GM19351 (cell line): ENCODE data around the gene DPH7.
"Not testable (repeated sequence)": the region's sequence is repeated elsewhere in the genome, so short reads cannot be mapped to it uniquely, and the experiment has no call there.

Source experiments
- ATAC-seq: cut with Tn5 transposase; IDR thresholded peaks from one replicate; pipeline ENCODE4 v1.9.1; 2021; ENCODE audit warnings: mild to moderate bottlenecking, moderate library complexity; ENCODE audit not compliant: unreplicated experiment

DPH7 gene

DNA sequence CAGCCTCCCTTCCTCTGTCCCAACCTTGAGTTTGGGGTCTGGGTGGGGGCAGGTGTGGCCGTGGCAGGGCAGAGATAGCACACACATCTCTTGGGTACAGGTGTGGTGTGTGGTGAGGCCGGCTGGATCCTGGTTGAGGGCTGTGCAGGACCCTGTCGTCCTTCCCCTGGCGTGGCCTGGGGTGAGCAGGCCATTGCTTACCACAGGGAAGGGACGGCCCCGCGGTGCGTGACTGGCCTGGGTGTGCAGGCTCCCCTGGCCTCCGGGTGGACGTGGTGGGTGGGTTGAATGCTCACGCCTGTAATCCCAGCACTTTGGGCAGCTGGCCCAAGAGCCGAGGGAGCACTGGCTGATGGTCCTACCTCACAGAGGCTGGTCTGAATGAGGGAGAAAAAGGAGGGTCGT is 28.0 kb upstream of the DPH7 start:
- no peak for ATAC-seq

DNA sequence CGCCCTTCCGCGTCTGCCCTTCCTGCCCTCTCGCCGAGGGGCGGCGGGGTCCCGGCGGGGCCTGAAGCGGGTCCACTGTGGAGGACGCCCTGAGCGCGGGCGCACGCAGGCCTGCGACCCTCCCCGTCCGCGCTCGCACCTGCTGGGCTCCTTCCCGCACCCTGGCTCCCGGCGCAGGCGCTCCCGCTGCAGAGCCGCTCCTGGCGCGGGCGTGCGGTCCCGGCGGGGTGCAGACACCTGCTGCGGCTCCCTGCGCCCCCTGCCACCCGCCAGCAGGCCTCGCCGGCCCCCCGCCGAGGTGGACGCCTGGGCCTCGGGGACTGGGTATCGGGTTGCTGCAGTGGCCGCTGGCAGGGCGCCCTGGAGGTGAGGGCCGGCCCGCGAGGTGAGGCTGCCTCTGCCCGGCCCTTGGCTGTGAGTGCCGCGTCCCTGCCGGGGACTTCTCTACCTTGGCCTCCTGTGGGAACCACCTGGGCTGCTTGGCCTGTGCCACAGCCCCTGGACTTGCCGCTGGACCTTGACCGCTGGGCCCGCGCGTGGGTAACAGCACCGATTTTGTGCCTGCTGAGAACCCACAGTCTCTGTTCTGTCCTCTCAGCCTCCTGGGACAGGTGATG is 27.4 kb upstream of the DPH7 start:
- peak; percentile 16 for ATAC-seq

DNA sequence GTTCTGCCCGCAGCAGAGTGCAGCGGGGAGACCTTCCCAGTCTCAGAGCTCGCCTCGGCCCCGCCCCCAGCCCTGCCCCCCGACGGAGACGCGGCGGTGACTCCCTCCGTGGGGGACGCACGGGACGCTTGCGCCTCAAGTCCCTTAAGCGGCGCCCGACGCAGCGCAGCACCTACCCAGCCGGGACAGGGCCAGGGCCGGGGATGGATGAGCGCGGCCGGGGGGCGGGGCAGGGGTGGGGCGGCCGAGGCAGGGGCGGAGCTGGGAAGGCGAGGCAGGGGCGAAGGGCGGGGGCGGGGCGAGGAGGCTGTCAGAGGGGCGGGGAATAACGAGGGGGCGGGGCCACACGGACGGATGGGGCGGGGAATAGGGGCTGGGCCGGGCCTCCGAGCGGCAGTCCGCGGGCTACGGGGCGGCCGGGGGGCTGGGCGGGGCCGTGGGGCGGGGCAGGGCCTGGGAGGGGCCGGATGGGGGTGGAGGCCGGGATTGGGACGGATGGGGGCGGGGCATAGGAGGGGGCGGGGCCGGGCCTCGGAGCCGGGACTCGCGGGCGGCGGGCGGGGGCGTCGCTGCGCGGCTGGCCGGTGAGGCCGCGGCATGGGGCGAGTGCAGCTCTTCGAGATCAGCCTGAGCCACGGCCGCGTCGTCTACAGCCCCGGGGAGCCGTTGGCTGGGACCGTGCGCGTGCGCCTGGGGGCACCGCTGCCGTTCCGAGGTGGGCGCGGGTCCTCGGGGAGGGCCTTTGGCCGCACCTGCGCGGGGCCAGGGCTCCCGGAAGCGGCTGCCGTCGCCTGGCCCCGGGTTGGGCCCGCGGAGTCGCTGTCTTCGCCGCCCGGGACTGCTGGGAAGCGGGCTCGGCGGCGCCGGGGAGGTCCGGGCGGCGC is 26.6 kb upstream of the DPH7 start, which contains the start of gene ARRDC1:
Gene ARRDC1 (plus strand): TSS at position 566 of the 884 bp plus-strand sequence. CDS start 32 bp downstream, at position 598.
- ATAC-seq = peak; percentile 76

DNA sequence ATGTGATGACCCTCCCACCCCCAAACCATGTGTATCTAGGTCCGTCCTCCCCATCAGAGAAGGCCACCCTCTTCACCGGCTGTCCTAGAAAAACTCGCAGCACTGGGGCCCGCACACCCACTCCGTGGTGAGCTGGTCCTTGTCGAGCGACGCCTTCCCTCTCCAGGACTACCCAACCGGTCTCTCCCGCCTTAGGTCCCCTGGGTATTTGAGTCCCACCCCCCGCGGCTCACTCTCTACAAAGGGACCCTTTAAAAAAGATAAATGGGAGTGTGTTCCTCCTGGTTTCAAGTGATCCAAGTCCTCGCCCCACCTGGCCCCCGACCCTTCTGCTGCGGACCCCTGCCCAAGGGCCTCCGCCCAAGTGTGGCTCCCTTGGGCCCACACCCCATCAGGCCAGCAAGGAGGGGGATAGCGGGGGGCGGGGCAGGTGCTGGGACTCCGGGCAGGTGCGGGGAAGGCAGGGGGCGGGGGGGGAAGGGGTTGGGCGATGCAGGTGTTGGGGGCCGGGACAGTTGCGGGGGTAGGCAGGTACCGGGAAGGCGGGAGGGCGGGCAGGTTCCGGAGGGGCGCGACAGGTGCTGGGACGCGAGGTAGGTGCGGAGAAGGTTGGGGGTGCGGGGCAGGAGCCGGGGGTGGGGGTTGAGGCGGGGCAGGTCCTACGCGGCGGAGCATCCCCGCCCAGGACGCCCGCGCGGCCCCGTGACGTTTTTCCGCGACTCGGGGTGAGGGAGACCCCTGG is 25.8 kb upstream of the DPH7 start:
- no peak for ATAC-seq

DNA sequence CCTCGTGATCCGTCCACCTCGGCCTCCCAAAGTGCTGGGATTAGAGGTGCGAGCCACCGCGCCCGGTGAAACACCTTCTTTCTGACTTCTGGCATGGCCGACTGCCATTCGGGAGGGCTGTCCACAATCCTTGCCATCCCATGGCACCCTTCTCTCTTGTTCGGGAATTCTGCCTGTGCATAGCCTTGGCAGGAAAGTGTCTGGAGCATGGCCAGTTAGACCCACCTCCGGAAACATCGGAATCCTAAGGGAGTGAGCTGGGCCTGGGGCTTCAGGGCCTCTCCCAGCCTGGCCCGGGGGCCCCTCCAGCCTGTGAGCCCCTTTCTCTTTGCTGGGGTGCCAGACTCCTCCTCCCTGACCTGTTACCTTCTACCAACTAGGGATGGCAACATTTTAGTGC is 25.2 kb upstream of the DPH7 start:
- no peak for ATAC-seq

DNA sequence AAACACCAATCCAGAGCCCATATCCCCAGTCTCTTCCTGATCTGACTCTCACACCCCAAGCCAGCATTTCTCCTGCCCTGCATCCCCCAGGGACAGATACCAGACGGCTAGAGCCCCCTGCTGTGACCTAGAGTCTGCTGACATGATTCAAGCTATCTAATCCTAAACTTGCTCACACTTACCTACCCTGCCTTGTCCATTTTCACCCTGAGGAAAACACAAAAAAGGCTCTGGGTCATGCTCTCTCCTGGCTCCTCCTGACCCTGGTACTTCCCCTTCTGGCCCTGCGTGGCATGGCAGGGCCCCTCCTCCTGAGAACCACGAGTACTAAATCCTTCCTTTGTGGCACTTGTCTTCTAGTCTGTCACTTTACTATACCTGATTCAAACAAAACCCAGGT is 23.9 kb upstream of the DPH7 start:
- no peak for ATAC-seq

DNA sequence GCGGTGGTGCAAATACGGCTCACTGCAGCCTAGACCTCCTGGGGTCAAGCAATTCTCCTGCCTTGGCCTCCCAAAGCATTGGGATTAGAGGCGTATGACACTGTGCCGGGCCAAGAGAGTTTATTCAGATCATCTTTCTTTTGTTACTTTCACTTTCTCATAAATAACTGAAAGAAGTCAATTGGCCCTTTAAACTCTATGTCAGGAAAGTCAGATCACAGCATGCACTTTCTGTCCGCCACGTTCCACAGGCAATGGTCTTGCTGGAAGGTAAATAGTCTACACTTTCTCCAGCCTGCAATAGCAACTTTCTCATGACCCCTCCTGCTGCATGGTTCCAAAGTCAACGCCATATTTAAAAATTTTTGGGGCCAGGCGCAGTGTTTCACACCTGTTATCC is 20.2 kb upstream of the DPH7 start:
- ATAC-seq = no peak

DNA sequence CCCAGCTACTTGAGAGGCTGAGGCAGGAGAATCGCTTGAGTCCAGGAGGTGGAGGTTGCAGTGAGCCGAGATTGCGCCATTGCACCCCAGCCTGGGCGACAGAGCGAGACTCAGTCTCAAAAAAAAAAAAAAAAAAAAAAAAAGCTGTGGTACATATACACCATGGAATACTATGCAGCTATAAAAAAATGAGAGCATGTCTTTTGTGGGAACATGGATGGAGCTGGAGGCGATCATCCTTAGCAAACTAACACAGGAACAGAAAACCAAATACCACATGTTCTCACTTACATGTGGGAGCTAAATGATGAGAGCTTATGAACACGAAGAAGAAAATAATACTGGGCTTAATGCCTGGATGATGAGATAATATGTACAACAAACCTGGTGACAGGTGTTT is 17.9 kb upstream of the DPH7 start:
- not testable (repeated sequence) for ATAC-seq

DNA sequence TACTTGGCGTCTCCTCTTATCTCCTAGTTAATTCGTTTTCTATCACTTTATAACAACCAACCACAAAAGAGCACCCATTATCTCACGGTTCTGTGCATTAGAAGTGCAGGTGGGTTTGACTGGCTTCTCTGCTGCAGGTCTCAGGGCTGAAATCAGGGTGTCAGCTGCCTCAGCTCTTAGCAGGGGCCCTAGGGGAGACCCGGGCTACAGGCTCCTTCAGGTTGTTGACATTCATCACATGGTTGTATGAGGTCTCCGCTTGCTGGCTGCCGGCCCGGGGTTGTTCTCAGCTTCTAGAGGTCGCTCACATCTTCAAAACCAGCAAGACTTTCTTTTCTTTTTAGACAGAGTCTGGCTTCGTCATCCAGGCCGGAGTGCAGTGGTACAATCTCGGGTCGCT is 14.5 kb upstream of the DPH7 start:
- no peak for ATAC-seq

DNA sequence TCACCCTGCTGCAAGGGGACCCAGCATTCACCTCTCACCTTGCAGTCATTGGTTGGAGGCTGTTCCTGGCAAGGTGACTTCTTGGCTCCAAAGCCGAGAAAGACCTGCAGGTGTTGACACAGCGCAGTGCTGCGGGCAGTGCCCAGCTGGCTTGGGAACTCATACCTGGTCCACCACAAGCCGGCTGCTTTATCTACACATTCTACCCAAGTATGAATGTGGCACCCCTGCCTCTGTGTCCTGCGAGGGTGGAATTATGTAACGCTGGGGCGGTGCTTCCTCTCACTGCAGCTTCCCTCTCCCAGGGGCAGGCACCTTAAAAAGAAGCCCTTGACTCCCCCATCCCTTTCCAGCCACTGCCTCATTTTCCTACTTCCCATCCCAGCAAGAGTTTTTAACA is 14.0 kb upstream of the DPH7 start:
- ATAC-seq = no peak

DNA sequence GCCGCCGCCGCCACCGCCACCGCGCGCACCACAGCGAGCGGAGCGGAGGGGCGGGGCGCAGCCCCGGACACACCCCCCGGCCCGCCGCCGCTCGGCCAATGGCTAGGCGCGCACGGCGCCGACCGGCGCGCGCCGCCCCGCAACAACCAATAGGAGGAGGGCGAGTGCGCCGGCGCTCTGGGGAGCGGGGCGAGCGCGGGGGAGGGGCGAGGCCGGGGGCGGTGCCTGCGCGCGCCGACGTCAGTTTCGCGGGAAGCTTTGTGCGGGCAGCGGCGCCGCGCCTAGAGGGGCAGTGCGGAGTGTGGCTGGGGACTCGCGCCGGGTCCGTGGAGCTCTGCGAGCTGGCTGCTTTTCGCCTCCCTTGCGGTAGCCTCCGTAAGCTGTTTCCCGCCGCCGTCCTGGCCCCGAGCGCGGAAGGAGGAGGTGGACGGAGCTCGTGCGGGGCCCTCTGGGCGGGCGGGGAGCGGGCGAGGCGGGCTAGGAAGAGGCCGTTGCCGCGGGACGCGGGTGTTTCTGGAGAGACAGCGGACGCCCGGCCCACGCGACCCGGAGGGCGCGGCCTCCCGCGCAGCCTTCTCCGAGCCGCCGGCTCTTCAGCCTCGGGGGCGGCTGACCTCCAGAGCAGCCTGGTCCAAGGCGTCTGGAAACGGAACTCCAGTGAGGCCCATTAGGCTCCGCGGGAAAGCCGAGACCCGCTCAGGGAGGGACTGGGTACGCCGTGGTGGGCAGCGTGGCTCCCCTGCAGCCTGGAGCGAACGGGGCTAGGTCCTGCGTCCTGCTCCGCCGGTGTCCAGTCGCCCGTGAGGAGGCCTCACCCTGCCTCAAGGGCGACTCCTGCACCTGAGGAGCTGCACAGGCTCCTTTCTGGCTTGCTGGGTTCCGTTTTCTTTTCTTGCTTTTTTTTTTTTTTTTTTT is 12.0 kb upstream of the DPH7 start, which contains the start of gene ZMYND19:
Gene ZMYND19 (minus strand): TSS at position 44 of the 915 bp plus-strand sequence. CDS start 249 bp downstream, outside the sequence.
- peak; percentile 85 for ATAC-seq

DNA sequence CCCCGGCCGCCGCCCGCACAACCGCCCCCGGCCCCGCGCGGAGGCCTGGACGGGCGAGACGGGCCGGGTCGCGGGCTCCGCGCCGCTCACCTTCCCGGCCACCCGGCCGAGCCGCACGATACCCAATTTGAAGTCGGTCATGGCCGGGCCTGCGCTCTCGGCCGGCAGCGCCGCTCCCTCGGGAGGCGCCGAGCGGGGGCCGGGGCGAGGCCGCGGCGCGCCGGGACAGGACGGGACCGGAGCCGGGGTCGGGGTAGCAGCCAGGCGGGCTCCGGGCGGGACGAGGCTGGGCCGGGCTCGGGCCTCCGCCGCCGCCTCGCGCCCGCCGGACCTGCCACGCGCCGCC is 11.4 kb upstream of the DPH7 start:
- peak; percentile 28 for ATAC-seq

DNA sequence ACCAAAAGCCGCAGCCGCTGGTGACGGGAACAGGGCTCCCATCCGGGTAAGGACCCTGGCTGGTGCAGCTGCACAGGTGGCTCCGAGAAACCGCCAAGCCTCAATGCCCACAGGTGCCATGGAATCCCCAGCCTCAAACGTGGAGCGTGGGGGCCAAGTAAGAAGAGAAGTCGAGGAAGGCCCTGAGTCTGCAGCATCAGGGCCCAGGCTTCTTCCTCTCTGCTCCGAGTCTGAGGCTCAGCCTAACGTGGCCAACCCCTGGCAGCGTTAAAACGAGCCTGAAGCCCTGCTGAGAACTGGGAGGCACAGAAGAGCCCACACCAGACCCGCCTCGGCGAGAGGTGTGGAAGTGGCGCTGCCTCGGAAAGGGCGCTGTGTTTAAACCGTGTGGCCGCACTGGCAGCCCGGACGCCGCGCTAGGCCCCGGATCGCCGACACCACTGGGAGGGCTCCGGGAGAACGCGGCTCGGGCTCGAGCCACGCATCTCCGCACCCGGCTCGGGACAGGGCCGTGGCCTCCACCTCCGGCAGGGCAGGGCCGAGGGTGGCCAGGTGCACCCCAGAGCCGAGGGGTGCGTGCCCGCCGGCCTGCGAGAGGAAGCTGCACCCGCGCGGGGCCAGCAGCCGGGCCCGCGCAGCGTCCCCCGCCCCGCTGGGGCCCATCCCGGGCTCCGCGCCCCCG is 10.9 kb upstream of the DPH7 start:
- peak; percentile 16 for ATAC-seq

DNA sequence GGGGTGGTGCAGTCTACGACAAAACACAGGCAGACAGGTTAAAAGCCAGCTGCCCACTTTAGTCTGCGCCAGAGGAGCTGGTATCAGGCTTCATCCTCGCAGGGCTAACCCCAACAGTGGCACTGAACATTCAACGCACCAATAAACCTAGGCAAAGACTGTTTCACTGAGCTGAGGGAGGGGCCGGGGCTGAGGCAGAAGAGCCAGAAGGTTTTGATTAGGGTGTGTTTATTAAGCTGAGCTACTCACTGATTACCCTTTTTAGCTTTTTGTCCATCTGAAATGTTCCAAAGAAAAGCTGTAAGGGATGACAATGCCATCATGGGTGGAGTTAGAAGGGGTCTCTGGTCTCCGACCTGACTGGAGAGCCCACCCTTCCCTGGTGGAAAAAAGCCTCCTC is 10.2 kb upstream of the DPH7 start:
- ATAC-seq = no peak

DNA sequence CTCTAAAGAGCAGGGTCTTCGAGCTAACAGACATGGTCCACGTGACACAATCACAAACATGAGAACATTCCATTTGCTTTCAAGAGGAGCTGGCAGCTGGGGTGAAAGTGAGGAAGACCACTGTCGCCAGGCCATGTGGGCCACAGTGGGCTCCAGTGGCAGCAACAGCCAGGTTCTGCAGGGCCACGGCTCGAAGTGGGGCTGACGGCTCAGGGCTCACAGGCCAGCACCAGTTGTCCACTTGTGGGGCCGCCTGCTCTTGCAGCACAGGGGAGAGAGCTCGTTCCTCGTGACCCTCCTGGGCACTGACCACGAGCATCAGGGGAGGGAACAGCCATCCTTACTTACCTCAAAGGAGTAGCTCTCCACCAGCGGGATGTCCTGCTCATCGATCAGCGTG is 9.6 kb upstream of the DPH7 start:
- no peak for ATAC-seq

DNA sequence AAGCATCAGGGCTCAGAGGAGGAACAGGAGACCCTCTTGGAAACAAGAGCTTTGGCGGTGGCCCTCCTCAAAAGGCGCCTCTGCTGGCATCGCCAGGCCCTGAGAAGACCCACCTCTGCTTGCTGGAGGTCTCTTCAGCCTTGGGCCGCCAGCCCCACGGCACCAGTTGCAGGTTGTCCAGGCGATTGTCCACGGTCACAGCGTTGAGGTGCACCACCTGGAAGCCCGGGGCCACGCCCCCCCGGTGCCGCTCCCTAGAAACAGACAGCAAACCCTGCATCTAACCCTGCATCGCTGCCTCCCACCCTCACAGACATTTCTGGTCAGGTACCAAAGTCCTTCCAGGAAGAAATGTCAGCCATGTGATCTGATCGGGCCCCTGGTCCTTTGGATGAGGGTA is 8.1 kb upstream of the DPH7 start:
- no peak for ATAC-seq

DNA sequence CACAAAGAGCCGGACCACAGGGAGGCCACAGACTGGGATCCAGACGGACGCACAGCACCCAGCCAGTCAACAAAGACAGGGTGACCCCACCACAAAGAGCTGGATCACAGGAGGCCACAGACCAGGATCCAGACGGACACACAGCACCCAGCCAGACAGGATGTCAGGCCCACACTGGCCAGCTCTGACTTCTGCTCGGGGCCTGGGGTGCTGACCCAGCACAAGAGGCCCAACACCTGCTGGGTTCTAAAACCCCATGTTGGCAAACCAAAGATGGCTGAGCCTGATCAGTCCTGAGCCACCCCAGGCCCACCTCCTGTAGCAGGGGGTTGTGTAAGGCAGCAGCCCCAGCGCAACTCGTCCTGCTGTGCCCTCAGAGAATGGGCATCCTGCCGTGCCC is 5.2 kb upstream of the DPH7 start:
- no peak for ATAC-seq

DNA sequence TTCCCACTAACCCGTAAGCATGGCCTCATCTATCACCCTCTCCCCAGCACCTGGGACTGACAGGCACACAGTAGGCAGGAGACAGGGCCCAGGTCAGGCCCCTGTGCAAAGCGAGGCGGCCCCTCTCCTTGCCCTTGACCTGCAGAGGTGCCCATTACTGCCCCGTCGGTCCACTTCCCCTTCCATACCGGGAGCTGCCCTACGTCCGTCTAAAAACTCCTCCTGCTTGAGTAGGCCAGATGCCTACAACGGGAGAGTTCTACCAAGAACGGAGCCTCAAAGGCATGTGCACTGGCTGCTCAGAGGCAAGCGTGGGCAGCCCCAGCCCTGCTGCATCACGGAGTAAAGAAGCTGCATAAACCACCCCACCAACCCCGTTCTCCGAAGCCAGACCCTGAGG is 4.6 kb upstream of the DPH7 start:
- no peak for ATAC-seq

DNA sequence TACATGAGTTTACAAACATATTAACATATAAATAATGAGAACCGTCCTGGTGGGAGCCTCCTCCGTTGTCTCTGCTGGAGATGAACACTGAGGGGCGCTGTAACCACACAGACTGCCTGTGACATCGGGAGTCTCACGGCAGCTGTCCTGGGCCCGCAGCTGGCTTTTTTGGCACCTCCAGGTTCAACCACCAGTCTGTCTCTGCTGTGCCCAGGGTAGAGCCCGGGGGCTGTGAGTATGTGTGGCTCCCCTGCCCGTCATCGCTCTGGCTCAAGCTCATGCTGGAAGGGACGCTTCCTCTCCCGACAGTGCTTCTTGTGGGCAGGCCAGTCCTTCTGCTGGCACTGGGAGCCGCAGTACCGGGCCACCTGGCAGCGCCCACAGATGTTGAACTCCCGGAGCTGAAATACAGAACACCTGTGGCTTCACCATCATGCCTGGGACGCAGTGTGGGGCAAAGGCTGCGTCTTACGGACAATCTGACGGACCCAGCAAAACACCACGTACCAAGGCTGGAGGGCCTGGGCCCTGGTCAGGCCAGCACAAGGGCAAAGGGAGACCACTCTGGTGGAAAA is 3.6 kb upstream of the DPH7 start:
- ATAC-seq = no peak
